SK-N-SH treated with all-trans-retinoic acid at 6 μM for 48 hours (cell line): ENCODE data around the gene RPS16.

Experiments used
- BACH2 ChIP-seq: fragments of 250-450 bp; sonication (Bioruptor Pico); IDR thresholded peaks from 2 replicates; pipeline ENCODE4 v1.9.0; 2021; ENCODE audit warnings: mild to moderate bottlenecking, borderline replicate concordance
- CREB5 ChIP-seq: fragments of 250-450 bp; sonication (Bioruptor Pico); IDR thresholded peaks from 2 replicates; pipeline ENCODE4 v1.5.1; 2020; ENCODE audit warnings: low read depth, mild to moderate bottlenecking, moderate library complexity
- CSDC2 ChIP-seq: fragments of 250-450 bp; sonication (Bioruptor Pico); IDR thresholded peaks from 2 replicates; pipeline ENCODE4 v1.5.0; 2020; ENCODE audit warnings: mild to moderate bottlenecking, moderate library complexity
- OSR1 ChIP-seq: fragments of 250-450 bp; sonication (Bioruptor Pico); IDR thresholded peaks from 2 replicates; pipeline ENCODE4 v1.8.0; 2022; ENCODE audit warnings: moderate library complexity, mild to moderate bottlenecking, inconsistent platforms
- PATZ1 ChIP-seq: fragments of 250-450 bp; sonication (Bioruptor Pico); IDR thresholded peaks from 2 replicates; pipeline ENCODE4 v1.8.0; 2020; ENCODE audit warnings: mild to moderate bottlenecking, moderate library complexity, borderline replicate concordance
- RARB ChIP-seq: fragments of 250-450 bp; sonication (Bioruptor Pico); IDR thresholded peaks from 2 replicates; pipeline ENCODE4 v1.8.0; 2021; ENCODE audit warnings: mild to moderate bottlenecking, moderate library complexity
- SNAI2 ChIP-seq: fragments of 250-450 bp; sonication (Bioruptor Pico); IDR thresholded peaks from 2 replicates; pipeline ENCODE4 v1.5.0; 2020; ENCODE audit warnings: mild to moderate bottlenecking, moderate library complexity
- TOX ChIP-seq: fragments of 250-450 bp; sonication (Bioruptor Pico); IDR thresholded peaks from 2 replicates; pipeline ENCODE4 v1.8.0; 2021; ENCODE audit warnings: mild to moderate bottlenecking, moderate library complexity, borderline replicate concordance
- ZC3H10 ChIP-seq: fragments of 250-450 bp; sonication (Bioruptor Pico); IDR thresholded peaks from 2 replicates; pipeline ENCODE4 v1.5.1; 2021; ENCODE audit warnings: mild to moderate bottlenecking, moderate library complexity
- ZFP3 ChIP-seq: fragments of 250-450 bp; sonication (Bioruptor Pico); IDR thresholded peaks from 2 replicates; pipeline ENCODE4 v1.5.0; 2020; ENCODE audit warnings: mild to moderate bottlenecking, moderate library complexity
- ZNF565 ChIP-seq: fragments of 450-650 bp; formaldehyde crosslinking; conservative IDR thresholded peaks from 2 replicates; pipeline ENCODE4 v1.5.0; 2020; ENCODE audit warnings: low read depth, mild to moderate bottlenecking, moderate library complexity
- ZNF8 ChIP-seq: fragments of 450-650 bp; formaldehyde crosslinking; IDR thresholded peaks from 2 replicates; pipeline ENCODE4 v1.5.0; 2020; ENCODE audit warnings: mild to moderate bottlenecking, moderate library complexity
- TF ChIP-seq, protein P1 (sequence below): fragments of 250-450 bp; sonication (Bioruptor Pico); IDR thresholded peaks from 2 replicates; pipeline ENCODE4 v1.5.1; 2021; ENCODE audit warnings: mild to moderate bottlenecking, moderate library complexity

GRCh38 chr19:39420769-39421168 is 15.0 kb downstream of the RPS16 start:
- TF ChIP-seq CSDC2 (CRISPR knock-in tag) (no peak), CREB5 (CRISPR knock-in tag) (no peak), BACH2 (CRISPR knock-in tag) (no peak), PATZ1 (no peak), SNAI2 (CRISPR knock-in tag) (no peak), ZC3H10 (CRISPR knock-in tag) (no peak), ZFP3 (CRISPR knock-in tag) (no peak), RARB (no peak), ZNF8 (CRISPR knock-in tag) (no peak), OSR1 (CRISPR knock-in tag) (no peak), TOX (CRISPR knock-in tag) (no peak), ZNF565 (CRISPR knock-in tag) (no peak)
- TF ChIP-seq, protein P1, sequence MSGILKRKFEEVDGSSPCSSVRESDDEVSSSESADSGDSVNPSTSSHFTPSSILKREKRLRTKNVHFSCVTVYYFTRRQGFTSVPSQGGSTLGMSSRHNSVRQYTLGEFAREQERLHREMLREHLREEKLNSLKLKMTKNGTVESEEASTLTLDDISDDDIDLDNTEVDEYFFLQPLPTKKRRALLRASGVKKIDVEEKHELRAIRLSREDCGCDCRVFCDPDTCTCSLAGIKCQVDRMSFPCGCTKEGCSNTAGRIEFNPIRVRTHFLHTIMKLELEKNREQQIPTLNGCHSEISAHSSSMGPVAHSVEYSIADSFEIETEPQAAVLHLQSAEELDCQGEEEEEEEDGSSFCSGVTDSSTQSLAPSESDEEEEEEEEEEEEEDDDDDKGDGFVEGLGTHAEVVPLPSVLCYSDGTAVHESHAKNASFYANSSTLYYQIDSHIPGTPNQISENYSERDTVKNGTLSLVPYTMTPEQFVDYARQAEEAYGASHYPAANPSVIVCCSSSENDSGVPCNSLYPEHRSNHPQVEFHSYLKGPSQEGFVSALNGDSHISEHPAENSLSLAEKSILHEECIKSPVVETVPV: no peak
